ENCODE data around the gene IFNA6.

- no peak for TF ChIP-seq CTCF (IDR thresholded peaks at IDR 0.05; ENCODE audit: low read depth, low read length, poor library complexity, severe bottlenecking)
- TF ChIP-seq EZH2phosphoT487 (IDR thresholded peaks at IDR 0.05; ENCODE audit: borderline replicate concordance, low read length) = no peak
Measured at GRCh38 chr9:21311889-21312288, 38.8 kb downstream of the IFNA6 start.

Measured in DOHH2 (cell line).